DOHH2 (cell line): Measurements from ENCODE around the gene SV2B.

ENCODE experiments used
- H3F3A ChIP-seq: fragments of 200-600 bp; sonication (generic), shearing (Covaris generic); 2 replicates; pipeline ENCODE4 v1.6.0; 2016; ENCODE audit warnings: antibody characterized with exemption, mild to moderate bottlenecking; ENCODE audit not compliant: control insufficient read depth, insufficient read depth
- H3K27ac ChIP-seq: fragments of 200-600 bp; sonication (generic); 2 replicates; pipeline ENCODE4 v1.5.1; 2014; ENCODE audit warnings: low read depth, mild to moderate bottlenecking, low read length, moderate library complexity
- H3K27me3 ChIP-seq: fragments of 200-600 bp; sonication (generic); 2 replicates; pipeline ENCODE4 v1.6.1; 2014; ENCODE audit warnings: mild to moderate bottlenecking, low read length, mixed read lengths; ENCODE audit not compliant: control insufficient read depth
- H3K36me3 ChIP-seq: fragments of 200-600 bp; sonication (generic); 2 replicates; pipeline ENCODE4 v1.6.1; 2014; ENCODE audit warnings: mild to moderate bottlenecking, low read length, moderate library complexity, mixed read lengths; ENCODE audit not compliant: control insufficient read depth
- H3K4me1 ChIP-seq: fragments of 200-600 bp; sonication (generic); 2 replicates; pipeline ENCODE4 v1.6.1; 2014; ENCODE audit warnings: mild to moderate bottlenecking, low read length, mixed read lengths; ENCODE audit not compliant: control insufficient read depth
- H3K4me2 ChIP-seq: fragments of 200-600 bp; sonication (generic); 2 replicates; pipeline ENCODE4 v1.6.0; 2014; ENCODE audit warnings: mild to moderate bottlenecking, low read length, moderate library complexity
- H3K4me3 ChIP-seq: fragments of 200-600 bp; sonication (generic); 2 replicates; pipeline ENCODE4 v1.5.1; 2014; ENCODE audit warnings: mild to moderate bottlenecking, low read length, mixed read lengths
- H3K79me2 ChIP-seq: fragments of 200-600 bp; sonication (generic); 2 replicates; pipeline ENCODE4 v1.6.1; 2014; ENCODE audit warnings: mild to moderate bottlenecking, low read length, mixed read lengths; ENCODE audit not compliant: control insufficient read depth
- H3K9me2 ChIP-seq: fragments of 200-600 bp; sonication (generic); replicated peaks from 2 replicates; pipeline ENCODE4 v1.6.1; 2014; ENCODE audit warnings: mild to moderate bottlenecking, low read length, mixed read lengths; ENCODE audit not compliant: control insufficient read depth
- H3K9me3 ChIP-seq: fragments of 200-600 bp; sonication (generic); 2 replicates; pipeline ENCODE4 v1.6.1; 2014; ENCODE audit warnings: antibody characterized with exemption, low read length, mixed read lengths; ENCODE audit not compliant: control insufficient read depth, insufficient read depth
- H4K20me1 ChIP-seq: fragments of 200-600 bp; sonication (generic); 2 replicates; pipeline ENCODE4 v1.6.0; 2014; ENCODE audit warnings: low read depth, mild to moderate bottlenecking, antibody characterized with exemption, low read length, moderate library complexity; ENCODE audit not compliant: control insufficient read depth, insufficient read depth
- CTCF ChIP-seq: fragments of 200-600 bp; sonication (generic); IDR thresholded peaks from one replicate; pipeline ENCODE4 v1.5.1; 2014; ENCODE audit warnings: antibody characterized with exemption, mild to moderate bottlenecking, low read depth, low read length; ENCODE audit not compliant: poor library complexity, severe bottlenecking
- EZH2phosphoT487 ChIP-seq: fragments of 200-600 bp; sonication (generic); IDR thresholded peaks from 2 replicates; pipeline ENCODE4 v1.6.1; 2017; ENCODE audit warnings: borderline replicate concordance, mild to moderate bottlenecking, antibody characterized with exemption, low read length, moderate library complexity, mixed read lengths

SV2B gene

DNA sequence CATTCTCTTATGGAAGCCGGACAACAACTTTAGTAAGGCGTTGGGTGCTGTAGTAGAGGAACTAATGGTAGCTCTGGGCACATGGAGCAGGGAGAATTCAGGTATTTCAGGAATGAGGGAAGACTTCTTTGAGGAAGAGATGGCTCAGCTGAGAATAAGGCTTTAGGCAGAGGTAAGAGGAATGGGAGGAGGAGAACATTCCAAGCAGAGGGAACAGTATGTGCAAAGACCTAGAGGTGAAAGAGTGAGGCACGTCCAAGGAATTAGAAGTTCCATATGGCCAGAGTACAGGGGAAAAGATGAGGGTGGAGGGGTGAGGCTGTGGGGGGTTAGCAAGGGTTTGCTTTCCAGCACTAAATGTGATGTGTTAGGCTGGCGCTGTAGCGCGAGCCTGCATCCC, 1.6 kb upstream of the SV2B start:
- TF ChIP-seq CTCF (no peak), EZH2phosphoT487 (no peak)
- Histone ChIP-seq H3F3A (no peaks in the 10 kb centered on the region), H3K4me2 (no peak overlapping the region), H3K27me3 (peaks cover 54% of the 10 kb centered on the region), H3K36me3 (no peaks in the 10 kb centered on the region), H3K4me3 (no peak overlapping the region), H3K9me3 (no peaks in the 10 kb centered on the region), H3K27ac (no peak overlapping the region), H3K9me2 (no peaks in the 10 kb centered on the region), H3K4me1 (no peaks in the 10 kb centered on the region), H4K20me1 (no peaks in the 10 kb centered on the region), H3K79me2 (no peaks in the 10 kb centered on the region)

DNA sequence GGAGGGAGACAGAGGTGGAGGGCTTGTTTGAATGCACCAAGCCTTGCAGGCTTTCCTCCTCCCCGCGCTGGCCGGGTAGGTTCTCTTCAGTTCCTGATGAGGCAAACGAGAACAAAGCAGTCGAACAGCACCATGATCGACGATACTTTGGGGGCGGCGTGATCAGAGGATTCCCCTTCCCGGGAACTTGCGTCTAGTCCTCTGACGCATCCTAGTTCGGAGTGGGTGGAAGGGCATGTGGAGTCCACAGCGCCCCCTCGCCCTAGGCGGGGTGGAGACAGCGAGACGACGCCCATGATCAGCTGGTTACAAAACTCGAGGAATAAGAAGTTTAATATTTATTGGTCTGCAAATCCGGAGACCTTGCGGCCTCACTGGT, 452 bp upstream of the SV2B start:
- Histone ChIP-seq H3K79me2 (no peaks in the 10 kb centered on the region), H3K9me2 (no peaks in the 10 kb centered on the region), H3F3A (no peaks in the 10 kb centered on the region), H4K20me1 (no peaks in the 10 kb centered on the region), H3K27ac (no peak overlapping the region), H3K4me3 (no peak overlapping the region), H3K4me2 (no peak overlapping the region), H3K4me1 (no peaks in the 10 kb centered on the region), H3K9me3 (no peaks in the 10 kb centered on the region), H3K27me3 (peaks cover 57% of the 10 kb centered on the region), H3K36me3 (no peaks in the 10 kb centered on the region)
- TF ChIP-seq CTCF (peak; percentile 13), EZH2phosphoT487 (no peak)

GRCh38 chr15:91100814-91101607, 954 bp downstream of the SV2B start:
- Histone ChIP-seq H3K27me3 (peaks cover 57% of the 10 kb centered on the region), H3K9me3 (no peaks in the 10 kb centered on the region), H4K20me1 (no peaks in the 10 kb centered on the region), H3K36me3 (no peaks in the 10 kb centered on the region), H3F3A (no peaks in the 10 kb centered on the region), H3K9me2 (no peaks in the 10 kb centered on the region), H3K27ac (no peak overlapping the region), H3K4me3 (no peak overlapping the region), H3K4me2 (no peak overlapping the region), H3K79me2 (no peaks in the 10 kb centered on the region), H3K4me1 (no peaks in the 10 kb centered on the region)
- TF ChIP-seq CTCF (no peak), EZH2phosphoT487 (no peak; the same call in 1 of the 2 replicates)
